GM21528 (cell line): ENCODE results near the gene SLC25A11.
A peak's percentile ranks its signal among the peaks of the same experiment; 100 is the strongest.

Experiments
- ATAC-seq: cut with Tn5 transposase; IDR thresholded peaks from one replicate; pipeline ENCODE4 v1.9.1; 2021; ENCODE audit warnings: mild to moderate bottlenecking, moderate library complexity; ENCODE audit not compliant: unreplicated experiment, low FRiP score

Gene SLC25A11

GRCh38 chr17:4947010-4947410 is 7.2 kb upstream of the SLC25A11 start:
- no peak for ATAC-seq

DNA sequence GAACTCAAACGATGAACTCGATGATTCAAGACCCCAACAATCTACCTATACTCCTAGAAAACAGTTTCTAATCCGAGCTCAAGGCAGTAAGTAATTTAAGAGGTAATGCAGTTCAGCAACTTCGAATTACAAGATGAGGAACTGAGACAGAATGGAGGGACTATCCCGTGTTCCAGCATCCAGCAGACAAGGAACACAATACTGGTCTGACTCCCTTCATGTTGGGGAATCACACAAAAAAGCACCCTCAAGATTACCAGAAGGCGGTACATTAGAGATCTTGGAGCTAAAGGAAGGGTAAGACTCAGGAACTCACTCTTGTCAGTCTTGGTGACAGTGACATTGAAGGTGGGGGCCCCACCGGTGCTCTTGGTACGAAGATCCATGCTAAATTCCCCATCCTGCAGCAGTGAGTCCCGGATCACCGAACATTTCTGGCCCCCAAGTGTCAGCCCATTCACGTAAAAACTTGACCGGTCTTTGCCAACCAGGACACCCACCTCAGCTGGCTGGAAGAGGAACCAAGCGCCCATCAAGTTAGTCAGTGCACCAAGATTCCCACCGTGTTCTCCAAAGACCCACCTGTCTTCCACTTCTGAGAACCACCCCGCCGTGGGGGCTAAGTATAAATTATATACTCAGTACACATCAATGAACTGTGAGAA is 6.6 kb upstream of the SLC25A11 start:
- ATAC-seq: no peak

- ATAC-seq: no peak
These were observed 6.1 kb upstream of the SLC25A11 start for GRCh38 chr17:4945944-4946280.

DNA sequence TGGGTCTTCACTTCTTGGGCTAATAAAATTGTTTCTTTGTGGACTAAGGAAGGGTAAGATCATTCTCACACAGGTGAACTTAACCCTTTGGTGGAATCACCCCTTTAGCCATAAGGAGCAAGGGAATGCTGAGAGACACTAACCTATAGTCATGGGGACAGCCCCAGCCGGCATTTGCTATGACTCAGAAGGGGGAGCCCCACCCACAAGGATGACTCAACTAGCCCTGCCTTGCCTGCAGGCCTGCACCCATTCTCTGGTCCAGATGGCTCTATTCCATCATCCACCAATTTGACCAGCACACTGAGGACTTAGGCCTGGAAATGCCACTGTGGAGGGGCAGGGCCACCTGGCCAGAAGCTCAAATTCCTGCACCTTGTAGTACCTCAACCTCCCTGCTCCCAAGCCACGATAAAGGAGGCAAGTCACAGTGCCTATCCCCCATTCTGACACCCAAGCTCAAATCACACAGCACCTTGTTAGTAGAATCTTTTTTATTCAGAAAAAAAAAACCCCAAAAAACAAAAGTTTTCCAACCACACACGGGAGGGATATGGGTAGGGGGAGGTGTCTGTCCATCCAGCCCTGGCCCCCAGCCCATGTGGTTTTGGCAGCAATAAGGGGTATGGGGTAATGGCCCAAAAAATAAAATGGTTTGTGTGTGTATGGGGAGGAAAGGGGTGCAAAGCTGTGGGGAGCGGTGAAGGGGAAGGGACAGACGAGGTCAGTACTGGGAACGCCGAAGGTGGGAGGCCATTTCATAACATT is 5.5 kb upstream of the SLC25A11 start:
- ATAC-seq: no peak

DNA sequence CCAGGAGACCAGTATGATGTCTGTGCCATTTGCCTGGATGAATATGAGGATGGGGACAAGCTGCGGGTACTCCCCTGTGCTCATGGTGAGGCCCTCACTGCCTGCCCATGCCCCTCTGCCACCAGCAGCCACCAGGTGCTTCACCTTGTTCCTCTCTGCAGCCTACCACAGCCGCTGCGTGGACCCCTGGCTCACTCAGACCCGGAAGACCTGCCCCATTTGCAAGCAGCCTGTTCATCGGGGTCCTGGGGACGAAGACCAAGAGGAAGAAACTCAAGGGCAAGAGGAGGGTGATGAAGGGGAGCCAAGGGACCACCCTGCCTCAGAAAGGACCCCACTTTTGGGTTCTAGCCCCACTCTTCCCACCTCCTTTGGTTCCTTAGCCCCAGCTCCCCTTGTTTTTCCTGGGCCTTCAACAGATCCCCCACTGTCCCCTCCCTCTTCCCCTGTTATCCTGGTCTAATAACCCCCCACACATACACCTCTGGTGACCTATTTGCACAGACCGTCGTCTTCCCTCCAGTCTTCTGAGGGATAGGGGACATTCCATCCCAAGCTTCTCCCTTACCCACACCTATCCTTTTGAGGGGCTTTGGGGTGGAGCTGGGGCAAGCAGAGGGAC is 4.8 kb upstream of the SLC25A11 start:
- no peak for ATAC-seq

DNA sequence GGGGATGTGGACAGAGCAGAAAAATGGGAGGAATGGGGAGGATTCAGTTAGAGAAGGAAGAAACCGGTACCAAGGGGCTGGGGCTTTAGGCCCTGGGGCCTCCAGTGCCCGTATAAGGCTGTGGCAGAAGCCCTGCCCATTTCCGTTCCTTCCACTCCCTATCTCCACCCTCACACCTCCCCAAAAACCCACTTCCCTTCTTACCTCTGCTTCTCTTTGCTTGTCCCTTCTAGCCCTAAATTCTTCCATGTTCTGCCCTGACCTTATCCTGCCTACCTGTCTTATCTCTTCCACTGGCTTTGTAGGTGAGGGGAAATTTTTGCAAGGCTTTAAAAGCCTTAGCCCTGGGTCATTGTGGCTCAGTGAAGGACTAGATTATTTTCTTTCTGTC is 4.3 kb upstream of the SLC25A11 start:
- no peak for ATAC-seq

GRCh38 chr17:4942760-4943508 is 3.1 kb upstream of the SLC25A11 start:
- no peak for ATAC-seq

- no peak for ATAC-seq
These were observed 1.4 kb upstream of the SLC25A11 start for GRCh38 chr17:4941319-4941610.

DNA sequence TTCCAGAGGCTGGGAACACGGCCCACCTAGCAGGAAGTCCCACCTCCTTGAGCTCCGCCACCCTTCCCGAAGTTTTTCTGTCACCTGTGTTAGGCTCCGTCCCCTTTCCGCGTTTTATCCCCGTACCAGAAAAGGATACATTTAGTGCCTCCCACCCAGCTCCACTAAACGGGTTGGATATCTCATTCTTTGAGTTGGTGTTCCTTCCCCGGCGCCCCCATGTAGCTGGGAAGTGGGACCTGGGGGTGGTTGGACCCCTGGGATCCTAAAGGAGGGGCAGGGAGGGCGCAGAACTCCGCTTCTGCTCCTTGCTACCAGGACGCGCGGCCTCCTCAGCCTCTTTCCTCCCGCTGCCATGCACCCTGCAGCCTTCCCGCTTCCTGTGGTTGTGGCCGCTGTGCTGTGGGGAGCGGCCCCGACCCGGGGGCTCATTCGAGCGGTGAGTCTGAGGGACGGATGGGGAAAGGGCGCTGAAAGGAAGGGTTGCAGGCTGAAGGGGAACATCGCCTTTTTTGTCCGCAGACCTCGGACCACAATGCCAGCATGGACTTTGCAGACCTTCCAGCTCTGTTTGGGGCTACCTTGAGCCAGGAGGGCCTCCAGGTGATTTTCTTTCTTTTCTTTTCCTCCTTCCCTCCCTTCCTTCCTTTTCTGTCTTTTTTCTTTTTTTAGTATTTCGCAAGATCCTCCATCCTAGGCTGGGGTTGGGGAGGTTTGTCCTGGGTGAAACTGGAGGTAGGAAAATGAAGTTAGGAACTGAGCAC is 891 bp upstream of the SLC25A11 start:
- no peak for ATAC-seq

- peak; percentile 5 for ATAC-seq
These were observed 375 bp downstream of the SLC25A11 start for GRCh38 chr17:4939546-4939795.

DNA sequence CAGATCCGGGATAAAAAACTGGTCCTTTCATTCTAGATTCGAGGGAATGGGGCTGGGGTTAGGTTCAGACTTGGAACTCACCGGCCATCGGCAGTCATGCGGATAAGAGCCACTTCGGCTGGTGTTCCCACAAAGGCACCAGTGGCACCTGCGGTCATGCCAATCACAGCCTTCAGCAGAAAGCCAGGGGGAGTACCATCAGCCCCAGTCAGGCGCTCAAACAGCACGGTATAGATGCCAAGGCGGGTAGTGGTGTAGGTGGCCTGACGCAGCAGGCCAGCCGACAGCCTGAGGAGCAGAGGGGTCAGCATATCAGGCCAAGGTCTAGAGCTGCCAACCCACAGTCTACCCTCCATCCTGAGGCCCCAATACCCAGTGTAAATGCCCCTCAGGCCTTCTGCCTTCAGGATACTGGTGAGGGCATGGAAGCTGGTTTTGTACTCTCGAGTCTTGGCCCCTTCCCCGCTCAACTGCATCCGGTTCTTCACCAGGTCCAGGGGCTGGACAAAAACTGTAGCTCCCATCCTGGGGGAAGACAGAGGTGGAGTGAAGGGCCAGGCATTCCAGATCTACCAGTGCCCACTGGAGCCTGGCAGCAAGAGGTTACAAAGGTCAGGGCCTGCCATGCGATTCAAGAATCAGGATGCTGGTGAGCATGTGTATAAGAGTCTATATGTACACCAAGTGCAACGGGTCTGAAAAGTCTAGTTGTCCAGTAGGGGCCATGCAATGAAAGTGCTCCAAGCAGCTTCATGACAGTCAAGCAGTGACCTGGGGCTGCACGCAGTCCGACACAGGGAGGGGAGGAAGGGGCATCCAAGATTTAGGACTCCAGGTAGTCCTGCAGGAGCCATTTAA is 929 bp downstream of the SLC25A11 start:
- ATAC-seq: no peak

- no peak for ATAC-seq
These were observed 1.8 kb downstream of the SLC25A11 start for GRCh38 chr17:4938069-4938491.

DNA sequence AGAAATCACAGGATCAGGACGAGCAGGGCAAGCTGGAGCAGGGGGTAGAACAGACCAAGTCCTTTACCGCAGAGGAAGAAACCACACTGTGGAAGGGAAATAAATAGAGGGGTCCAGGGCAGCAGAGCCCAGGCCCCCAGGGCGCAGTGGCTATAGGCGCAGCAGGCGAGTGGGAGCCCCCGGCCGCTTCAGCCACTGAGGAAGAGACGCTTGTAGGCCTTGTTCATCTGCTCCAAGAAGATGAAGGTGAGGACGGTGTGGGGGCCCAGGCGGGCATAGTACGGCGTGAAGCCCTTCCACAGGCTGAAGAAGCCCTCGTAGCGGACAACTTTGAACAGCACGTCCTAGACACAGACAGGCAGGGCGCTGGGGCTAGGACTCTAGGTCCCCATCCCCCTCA is 2.3 kb downstream of the SLC25A11 start:
- no peak for ATAC-seq

GRCh38 chr17:4936436-4936835 is 3.4 kb downstream of the SLC25A11 start:
- ATAC-seq: no peak

DNA sequence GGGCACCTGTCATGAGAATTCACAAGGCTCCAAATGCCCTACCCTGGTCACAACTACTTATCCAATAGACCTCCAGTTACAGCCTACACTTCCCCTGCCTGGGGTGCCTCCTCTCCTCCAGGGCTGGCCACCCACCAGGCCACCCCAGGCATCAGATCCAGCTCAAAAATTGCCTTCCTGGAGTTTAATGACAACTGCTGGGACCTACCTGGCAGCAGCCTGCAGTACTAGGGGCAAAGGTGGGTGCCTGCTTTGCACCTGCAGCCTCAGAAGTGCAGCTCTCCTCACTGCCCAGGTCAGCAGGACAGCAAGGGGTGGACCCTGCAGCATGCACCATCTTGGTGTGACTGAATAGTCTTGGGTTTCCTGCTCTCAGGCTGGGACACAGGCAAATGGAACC is 4.2 kb downstream of the SLC25A11 start:
- ATAC-seq: no peak

GRCh38 chr17:4934173-4934979 is 5.5 kb downstream of the SLC25A11 start:
- ATAC-seq: no peak

DNA sequence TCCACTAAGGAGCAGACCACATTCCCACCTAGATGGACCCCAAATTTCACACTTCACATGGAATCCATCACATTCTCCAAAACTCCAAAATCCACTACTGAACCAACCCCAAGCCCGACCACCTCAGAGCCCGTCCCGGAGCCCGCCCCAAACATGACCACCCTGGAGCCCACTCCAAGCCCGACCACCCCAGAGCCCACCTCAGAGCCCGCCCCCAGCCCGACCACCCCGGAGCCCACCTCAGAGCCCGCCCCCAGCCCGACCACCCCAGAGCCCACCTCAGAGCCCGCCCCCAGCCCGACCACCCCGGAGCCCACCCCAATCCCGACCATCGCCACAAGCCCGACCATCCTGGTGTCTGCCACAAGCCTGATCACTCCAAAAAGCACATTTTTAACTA is 6.2 kb downstream of the SLC25A11 start:
- no peak for ATAC-seq

- ATAC-seq: no peak
These were observed 7.1 kb downstream of the SLC25A11 start for GRCh38 chr17:4932756-4933155.

DNA sequence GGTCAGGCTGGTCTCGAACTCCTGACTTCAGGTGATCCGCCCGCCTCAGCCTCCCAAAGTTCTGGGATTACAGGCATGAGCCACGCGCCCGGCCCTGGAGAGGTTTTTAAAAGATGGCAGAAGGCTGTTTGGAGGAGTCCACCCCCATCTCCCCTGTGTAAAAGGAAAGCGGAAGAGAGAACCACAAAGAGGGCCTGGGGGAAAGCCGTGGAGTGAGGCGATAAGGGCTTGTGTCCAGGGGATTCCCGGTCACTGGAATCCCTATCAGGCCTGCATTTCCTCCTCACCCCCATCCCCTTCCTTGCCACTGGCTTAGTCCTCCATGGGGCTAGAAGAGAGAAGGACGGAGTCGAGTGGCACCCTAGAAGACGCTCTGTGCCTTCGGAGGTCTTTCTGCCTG is 7.9 kb downstream of the SLC25A11 start, which contains the start of gene GP1BA:
Gene GP1BA (plus strand): TSS at position 315 of the 400 bp plus-strand sequence. CDS start 328 bp downstream, outside the sequence.
- ATAC-seq: no peak
